ENCODE measurements around the gene BSCL2. TPM values are rescaled to one million over a fixed set of nuclear protein-coding genes. Genes with fewer than 3 reads are reported as not detected.
"Not testable (repeated sequence)": the region's sequence is repeated elsewhere in the genome, so short reads cannot be mapped to it uniquely, and the experiment has no call there.

The BSCL2 gene
- total RNA-seq, 4 donors from 2014 or later: 25.7 to 69.4 (median 32.6) TPM

- Histone ChIP-seq H3K36me3 (peaks cover 0 to 34% (median 0%) of the 10 kb centered on the region in 3 donors), H3K4me1 (peaks cover 28 to 63% (median 33%) of the 10 kb centered on the region in 3 donors), H3K27me3 (no peaks in the 10 kb centered on the region), H3K9me3 (no peaks in the 10 kb centered on the region), H3K27ac (peak overlapping the region; percentile 90 to 99 (median 95)), H3K4me3 (peak overlapping the region in 3 of 4 donors; percentile 53 to 68 (median 60))
- no peak for DNase-seq
- WGBS, 2 donors: 70 to 79% methylated on average over 4 to 5 of the region's 5 CpGs
- TF ChIP-seq POLR2A (IDR thresholded peaks at IDR 0.05) (no peak), CTCF (IDR thresholded peaks at IDR 0.05) (no peak)
- intact Hi-C loops (cut with DNase I): no loop called here
These were observed 1.2 kb upstream of the BSCL2 start for GRCh38 chr11:62708392-62708791.

- intact Hi-C loops (cut with DNase I): no loop called here
- Histone ChIP-seq H3K27me3 (no peaks in the 10 kb centered on the region), H3K27ac (peak overlapping the region; percentile 76 to 89 (median 82)), H3K4me3 (peak overlapping the region in 3 of 4 donors; percentile 71 to 76 (median 71)), H3K4me1 (peaks cover 28 to 58% (median 33%) of the 10 kb centered on the region in 3 donors), H3K36me3 (peaks cover 0 to 31% (median 0%) of the 10 kb centered on the region in 3 donors), H3K9me3 (no peaks in the 10 kb centered on the region)
- no peak for DNase-seq
- no peak for TF ChIP-seq POLR2A (IDR thresholded peaks at IDR 0.05)
- no peak for TF ChIP-seq CTCF (IDR thresholded peaks at IDR 0.05)
- 72 to 73% methylated on average over 8 of the region's 8 CpGs for WGBS, 2 donors
These were observed 375 bp downstream of the BSCL2 start for GRCh38 chr11:62706850-62707247.

- Histone ChIP-seq H3K4me1 (peaks cover 28 to 58% (median 33%) of the 10 kb centered on the region in 3 donors), H3K27ac (peak overlapping the region; percentile 76 to 89 (median 82)), H3K4me3 (peak overlapping the region; percentile 57 to 76 (median 71)), H3K9me3 (no peaks in the 10 kb centered on the region), H3K36me3 (peaks cover 0 to 31% (median 0%) of the 10 kb centered on the region in 3 donors), H3K27me3 (no peaks in the 10 kb centered on the region)
- peak; percentile 68 for DNase-seq
- TF ChIP-seq CTCF (IDR thresholded peaks at IDR 0.05) (no peak), POLR2A (IDR thresholded peaks at IDR 0.05) (peak in 2 of 4 donors; percentile 24 to 50)
- intact Hi-C loops (cut with DNase I): no loop called here
- 10 to 39% methylated on average over 3 to 29 of the region's 73 CpGs for WGBS, 2 donors
These were observed 1.1 kb downstream of the BSCL2 start for GRCh38 chr11:62705880-62706849.

GRCh38 chr11:62705413-62705812, 1.8 kb downstream of the BSCL2 start:
- Histone ChIP-seq H3K36me3 (peaks cover 0 to 28% (median 0%) of the 10 kb centered on the region in 3 donors), H3K9me3 (no peaks in the 10 kb centered on the region), H3K4me1 (peaks cover 28 to 53% (median 31%) of the 10 kb centered on the region in 3 donors), H3K27me3 (no peaks in the 10 kb centered on the region), H3K27ac (peak overlapping the region; percentile 76 to 89 (median 82)), H3K4me3 (peak overlapping the region; percentile 57 to 76 (median 71))
- WGBS, 2 donors: 44 to 49% methylated on average over 6 of the region's 7 CpGs
- DNase-seq: no peak
- TF ChIP-seq CTCF (IDR thresholded peaks at IDR 0.05) (no peak), POLR2A (IDR thresholded peaks at IDR 0.05) (no peak)
- intact Hi-C loops (cut with DNase I): no loop called here

GRCh38 chr11:62703921-62704320, 3.3 kb downstream of the BSCL2 start:
- DNase-seq; H3K9me3 ChIP-seq; H3K4me3 ChIP-seq; H3K27ac ChIP-seq; H3K27me3 ChIP-seq; intact Hi-C loops (cut with DNase I): not testable (repeated sequence)
- 81 to 86% methylated on average over 4 of the region's 4 CpGs for WGBS, 2 donors
- Histone ChIP-seq H3K36me3 (peaks cover 0 to 28% (median 0%) of the 10 kb centered on the region in 3 donors), H3K4me1 (peaks cover 21 to 43% (median 26%) of the 10 kb centered on the region in 3 donors)
